RWPE1 (cell line): ENCODE results near the gene POLR1C.
"Not testable (repeated sequence)": the region's sequence is repeated elsewhere in the genome, so short reads cannot be mapped to it uniquely, and the experiment has no call there.

ENCODE experiments used
- CTCF ChIA-PET: fragments of 350-600 bp; sonication (Branson Sonifier 250); formaldehyde crosslinking; extraction: SDS; loops from one replicate; lab custom pipeline; 2021; lab: Yijun Ruan, JAX
- POLR2A ChIA-PET: fragments of 400-600 bp; formaldehyde crosslinking; extraction: SDS; loops from one replicate; lab custom pipeline; 2020; ENCODE audit warnings: antibody characterized with exemption; ENCODE audit not compliant: low non-redundant PET; lab: Yijun Ruan, JAX
- DNase-seq: peaks from one replicate; pipeline ENCODE4 v3.0.0; 2012; ENCODE audit warnings: low spot score
- H3K27ac ChIP-seq: fragments of 450-650 bp; 2 replicates; pipeline ENCODE4 v1.5.1; 2017
- CTCF ChIP-seq: fragments of 450-650 bp; conservative IDR thresholded peaks from 2 replicates; pipeline ENCODE4 v1.5.1; 2017; ENCODE audit warnings: low read depth, mild to moderate bottlenecking

Gene POLR1C

GRCh38 chr6:43522547-43523261 lies 5.8 kb downstream of the POLR1C start:
- ChIA-PET CTCF (interaction anchor here (0.6 kb wide), 1 partner anchor 16 kb away, joined by 3 read pairs; no protein-coding TSS in a partner anchor), POLR2A (no interaction called here)
- no peak for TF ChIP-seq CTCF
- no peak for DNase-seq
- H3K27ac ChIP-seq, result no peak overlapping the region

GRCh38 chr6:43523284-43523683 lies 6.4 kb downstream of the POLR1C start:
- DNase-seq, result no peak
- CTCF ChIA-PET, result no interaction called here
- no peak for TF ChIP-seq CTCF
- POLR2A ChIA-PET, result no interaction called here
- peak overlapping the region; percentile 63 for H3K27ac ChIP-seq

- peak overlapping the region; percentile 63 for H3K27ac ChIP-seq
- POLR2A ChIA-PET, result interaction anchor here (0.6 kb wide), 1 partner anchor 492 kb away, joined by 5 read pairs; no protein-coding TSS in a partner anchor
- TF ChIP-seq CTCF, result no peak
- CTCF ChIA-PET, result interaction anchor here (0.5 to 2.0 kb wide), 3 partner anchors 17 to 289 kb away, joined by 4 read pairs; no protein-coding TSS in a partner anchor
- DNase-seq, result no peak
Measured at GRCh38 chr6:43524483-43524961, 7.6 kb downstream of the POLR1C start.

GRCh38 chr6:43532201-43532600 lies 15.3 kb downstream of the POLR1C start:
- ChIA-PET POLR2A (interaction anchor here (0.6 kb wide), 1 partner anchor 32 kb away, joined by 3 read pairs; no protein-coding TSS in a partner anchor), CTCF (no interaction called here)
- DNase-seq, result no peak
- TF ChIP-seq CTCF, result no peak
- no peak overlapping the region for H3K27ac ChIP-seq

- CTCF ChIA-PET, result interaction anchor here (0.6 kb wide), 1 partner anchor 20 kb away, joined by 4 read pairs; no protein-coding TSS in a partner anchor
- H3K27ac ChIP-seq, DNase-seq, POLR2A ChIA-PET: not testable (repeated sequence)
Measured at GRCh38 chr6:43538986-43539385, 22.1 kb downstream of the POLR1C start.

GRCh38 chr6:43539409-43539808 lies 22.5 kb downstream of the POLR1C start:
- DNase-seq, H3K27ac ChIP-seq, POLR2A ChIA-PET, CTCF ChIA-PET: not testable (repeated sequence)

GRCh38 chr6:43540507-43540906 lies 23.6 kb downstream of the POLR1C start:
- no peak for DNase-seq
- TF ChIP-seq CTCF, result no peak
- H3K27ac ChIP-seq, result peak overlapping the region; percentile 18; the same call in 1 of the 2 replicates
- CTCF ChIA-PET, result interaction anchor here (0.7 kb wide), 1 partner anchor 176 kb away, joined by 4 read pairs; no protein-coding TSS in a partner anchor
- POLR2A ChIA-PET, result no interaction called here
